A549 (cell line): Measurements from ENCODE around the gene PKNOX1. TPM values are rescaled to one million over a fixed set of nuclear protein-coding genes. Genes with fewer than 3 reads are reported as not detected.

Experiments used
- ATAC-seq, 2 experiments: fragments of 200-7000 bp in 1 of 2; fragments of >200 bp in 1 of 2; cut with Nextera tagmentation in 1 of 2; cut with Tn5 transposase in 1 of 2; 3 replicates each; pipeline versions ENCODE4 v1.8.0 to v1.9.1; 2018 to 2020; ENCODE audit warnings: mild to moderate bottlenecking in 1 of 2, moderate library complexity in 1 of 2
- CTCF ChIA-PET: fragments of 300-600 bp; sonication (Branson Sonifier 250); formaldehyde crosslinking; extraction: SDS; loops from one replicate; lab custom pipeline; 2021; ENCODE audit warnings: antibody characterized with exemption, inconsistent platforms; lab: Yijun Ruan, JAX
- POLR2A ChIA-PET: fragments of 350-600 bp; formaldehyde crosslinking; extraction: SDS; loops from one replicate; lab custom pipeline; 2021; ENCODE audit warnings: antibody characterized with exemption, inconsistent platforms; lab: Yijun Ruan, JAX
- DNase-seq, 2 experiments: peaks; one replicate each; pipeline versions ENCODE4 v3.0.0 to v3.0.0-alpha.2; 2011 to 2016; ENCODE audit warnings: low read depth in 1 of 2, low spot score in 1 of 2
- FAIRE-seq: peaks from 2 replicates; lab custom pipeline; 2011; peaks lifted over from hg19 to GRCh38; lab: Jason Lieb, UNC
- H3K27ac ChIP-seq, 2 experiments: fragments of >200 bp; sonication (Bioruptor Twin); formaldehyde crosslinking; 3 replicates each; pipeline ENCODE4 v1.5.1; 2016 to 2017
- H3K4me1 ChIP-seq: fragments of >200 bp; sonication (Bioruptor Twin); formaldehyde crosslinking; 3 replicates; pipeline ENCODE4 v1.6.1; 2016
- H3K4me2 ChIP-seq: fragments of >200 bp; sonication (Bioruptor Twin); formaldehyde crosslinking; 3 replicates; pipeline ENCODE4 v1.6.1; 2016
- H3K4me3 ChIP-seq: fragments of >200 bp; sonication (Bioruptor Twin); formaldehyde crosslinking; 3 replicates; pipeline ENCODE4 v1.5.1; 2016
- H3K9me3 ChIP-seq: fragments of >200 bp; sonication (Bioruptor Twin); formaldehyde crosslinking; 3 replicates; pipeline ENCODE4 v1.6.1; 2016
- ATOH8 ChIP-seq: fragments of 250-450 bp; sonication (Bioruptor Pico); IDR thresholded peaks from 2 replicates; pipeline ENCODE4 v1.5.0; 2020; ENCODE audit warnings: low read depth, mild to moderate bottlenecking, moderate library complexity
- CBX8 ChIP-seq: fragments of 200-600 bp; sonication (generic); IDR thresholded peaks from 2 replicates; pipeline ENCODE4 v1.6.1; 2016
- CEBPB ChIP-seq, 2 experiments: fragments of >200 bp in 1 of 2; sonication (Bioruptor Twin) in 1 of 2; formaldehyde crosslinking in 1 of 2; IDR thresholded peaks; 2 replicates each; pipeline ENCODE4 v1.6.1; 2012 to 2016
- EHF ChIP-seq: fragments of 250-450 bp; sonication (Bioruptor Pico); IDR thresholded peaks from 2 replicates; pipeline ENCODE4 v1.5.0; 2020; ENCODE audit warnings: mild to moderate bottlenecking
- EP300 ChIP-seq, 2 experiments: fragments of >200 bp; sonication (Bioruptor Twin); formaldehyde crosslinking; IDR thresholded peaks; 2 replicates in 1 of 2; 3 replicates in 1 of 2; pipeline ENCODE4 v1.6.1; 2016 to 2017
- ESRRA ChIP-seq: fragments of 150-350 bp; IDR thresholded peaks from 2 replicates; pipeline ENCODE4 v1.6.1; 2014; ENCODE audit warnings: mild to moderate bottlenecking, low read length, borderline replicate concordance
- FOXS1 ChIP-seq: fragments of 250-450 bp; sonication (Bioruptor Pico); IDR thresholded peaks from 2 replicates; pipeline ENCODE4 v1.5.0; 2020; ENCODE audit warnings: mild to moderate bottlenecking, moderate library complexity
- HEYL ChIP-seq: fragments of 250-450 bp; sonication (Bioruptor Pico); IDR thresholded peaks from 2 replicates; pipeline ENCODE4 v1.8.0; 2021; ENCODE audit warnings: mild to moderate bottlenecking, moderate library complexity
- HMGXB4 ChIP-seq: fragments of 250-450 bp; sonication (Bioruptor Pico); IDR thresholded peaks from 2 replicates; pipeline ENCODE4 v1.5.0; 2021; ENCODE audit warnings: mild to moderate bottlenecking, moderate library complexity, borderline replicate concordance
- HOXB13 ChIP-seq: fragments of 250-450 bp; sonication (Bioruptor Pico); IDR thresholded peaks from 2 replicates; pipeline ENCODE4 v1.5.0; 2020; ENCODE audit warnings: low read depth, mild to moderate bottlenecking, moderate library complexity
- HOXB5 ChIP-seq: fragments of 250-450 bp; sonication (Bioruptor Pico); IDR thresholded peaks from 2 replicates; pipeline ENCODE4 v1.5.0; 2020; ENCODE audit warnings: mild to moderate bottlenecking, moderate library complexity
- JUN ChIP-seq, 2 experiments: fragments of >200 bp; sonication (Bioruptor Twin); formaldehyde crosslinking; IDR thresholded peaks; 2 replicates in 1 of 2; 3 replicates in 1 of 2; pipeline ENCODE4 v1.6.1; 2016 to 2017
- JUNB ChIP-seq: fragments of >200 bp; sonication (Bioruptor Twin); formaldehyde crosslinking; IDR thresholded peaks from 2 replicates; pipeline ENCODE4 v1.6.1; 2016
- KDM1A ChIP-seq: fragments of 200-600 bp; sonication (generic); IDR thresholded peaks from 2 replicates; pipeline ENCODE4 v1.6.1; 2016; ENCODE audit warnings: low read depth, mild to moderate bottlenecking
- KDM5A ChIP-seq: fragments of 200-600 bp; sonication (generic); IDR thresholded peaks from 2 replicates; pipeline ENCODE4 v1.6.1; 2016; ENCODE audit warnings: antibody characterized with exemption, mild to moderate bottlenecking
- MAFK ChIP-seq: fragments of 450-650 bp; IDR thresholded peaks from 2 replicates; pipeline ENCODE4 v1.6.1; 2014; ENCODE audit not compliant: partially characterized antibody
- MAX ChIP-seq: IDR thresholded peaks from 2 replicates; pipeline ENCODE4 v1.6.1; 2012
- MAZ ChIP-seq: fragments of 150-350 bp; IDR thresholded peaks from 2 replicates; pipeline ENCODE4 v1.6.1; 2014; ENCODE audit warnings: antibody characterized with exemption, low read depth, low read length, borderline replicate concordance
- NPAS2 ChIP-seq: fragments of 250-450 bp; sonication (Bioruptor Pico); IDR thresholded peaks from 2 replicates; pipeline ENCODE4 v1.8.0; 2022; ENCODE audit warnings: mild to moderate bottlenecking, moderate library complexity, borderline replicate concordance
- NR3C1 ChIP-seq: fragments of >200 bp; sonication (Bioruptor Twin); formaldehyde crosslinking; IDR thresholded peaks from 3 replicates; pipeline ENCODE4 v1.6.1; 2017
- PBX3 ChIP-seq: IDR thresholded peaks from 2 replicates; pipeline ENCODE4 v1.6.1; 2012
- PHF8 ChIP-seq: fragments of 200-600 bp; sonication (generic); IDR thresholded peaks from 2 replicates; pipeline ENCODE4 v1.6.1; 2016; ENCODE audit warnings: low read depth, mild to moderate bottlenecking, antibody characterized with exemption, moderate library complexity, borderline replicate concordance
- POLR2A ChIP-seq: IDR thresholded peaks from 2 replicates; pipeline ENCODE4 v1.6.1; 2012; ENCODE audit warnings: mild to moderate bottlenecking, low read length
- POLR2AphosphoS2 ChIP-seq: conservative IDR thresholded peaks from 2 replicates; pipeline ENCODE4 v1.6.1; 2012; ENCODE audit warnings: low read length, improper control_type of control experiment, inconsistent platforms
- RCOR1 ChIP-seq: fragments of 150-350 bp; IDR thresholded peaks from 2 replicates; pipeline ENCODE4 v1.6.1; 2014; ENCODE audit warnings: antibody characterized with exemption, low read length, low read depth
- RFX5 ChIP-seq: fragments of 450-650 bp; IDR thresholded peaks from 2 replicates; pipeline ENCODE4 v1.7.1; 2014; ENCODE audit warnings: antibody characterized with exemption, mild to moderate bottlenecking, moderate library complexity
- ZNF302 ChIP-seq: fragments of 250-450 bp; sonication (Bioruptor Pico); IDR thresholded peaks from 2 replicates; pipeline ENCODE4 v1.9.0; 2021; ENCODE audit warnings: inconsistent platforms, mild to moderate bottlenecking, moderate library complexity
- ZSCAN20 ChIP-seq: fragments of 250-450 bp; sonication (Bioruptor Pico); IDR thresholded peaks from 2 replicates; pipeline ENCODE4 v1.8.0; 2022; ENCODE audit warnings: mild to moderate bottlenecking, moderate library complexity
- WGBS: methylation state at CpG from one replicate; pipeline ENCODE4 v1.1.6; 2017; ENCODE audit errors: missing lambda C conversion rate; 5-methylcytosine and 5-hydroxymethylcytosine counted together
- polyA plus RNA-seq, 4 experiments: library from polyadenylated mRNA; depleted of rRNA in 3 of 4; stranded (reverse); fragments of >200 nt; fragmentation: RNase III in 1 of 4; extraction: RNeasy Plus Mini Kit Qiagen cat#74134 plus additional on column Dnase treatment in 1 of 4; gene quantifications; 2 replicates in 3 of 4; 3 replicates in 1 of 4; pipeline ENCODE4 v1.2.3, GENCODE V29; 2011 to 2017

The PKNOX1 gene
- polyA plus RNA-seq, 2 of the 4 experiments (the other 2 are of a cell fraction), result 3.9 to 16.3 TPM

GRCh38 chr21:43027846-43028731 is 53.7 kb downstream of the PKNOX1 start:
- 87% methylated on average over 27 of the region's 27 CpGs for WGBS
- no peak overlapping the region for H3K4me2 ChIP-seq
- TF ChIP-seq CBX8, result no peak
- no peak for TF ChIP-seq FOXS1
- TF ChIP-seq, all 56 proteins: peak for 0
- H3K4me3 ChIP-seq, result no peak overlapping the region
- H3K4me1 ChIP-seq, result no peaks in the 10 kb centered on the region
- ATAC-seq (no peak), DNase-seq (no peak), FAIRE-seq (no peak)
- POLR2A ChIA-PET, result no interaction called here
- CTCF ChIA-PET, result no interaction called here
- no peaks in the 10 kb centered on the region for H3K9me3 ChIP-seq
- no peak overlapping the region for H3K27ac ChIP-seq

GRCh38 chr21:43029785-43030184 is 55.4 kb downstream of the PKNOX1 start:
- WGBS, result 86% methylated on average over 13 of the region's 13 CpGs

GRCh38 chr21:43031121-43031619 is 56.8 kb downstream of the PKNOX1 start:
- no peak for ATAC-seq
- H3K4me1 ChIP-seq, result no peaks in the 10 kb centered on the region
- no peak for FAIRE-seq
- H3K4me3 ChIP-seq, result no peak overlapping the region
- 82% methylated on average over 12 of the region's 12 CpGs for WGBS
- H3K9me3 ChIP-seq, result no peaks in the 10 kb centered on the region
- POLR2A ChIA-PET, result no interaction called here
- DNase-seq, result no peak
- no peak overlapping the region for H3K27ac ChIP-seq
- H3K4me2 ChIP-seq, result no peak overlapping the region
- CTCF ChIA-PET, result no interaction called here
- no peak for TF ChIP-seq HOXB13 (CRISPR knock-in tag)
- no peak for TF ChIP-seq JUN (IDR thresholded peaks at IDR 0.05)
- no peak for TF ChIP-seq ATOH8 (CRISPR knock-in tag)
- TF ChIP-seq RFX5, result no peak
- no peak for TF ChIP-seq ESRRA

More at GRCh38 chr21:43029785-43030184, 55.4 kb downstream of the PKNOX1 start:
- H3K9me3 ChIP-seq, result no peaks in the 10 kb centered on the region
- CTCF ChIA-PET, result no interaction called here
- POLR2A ChIA-PET, result no interaction called here
- H3K4me3 ChIP-seq, result no peak overlapping the region
- FAIRE-seq (no peak), DNase-seq (no peak)
- no peak overlapping the region for H3K4me2 ChIP-seq
- no peak overlapping the region for H3K27ac ChIP-seq
- TF ChIP-seq HOXB13 (CRISPR knock-in tag), result no peak
- TF ChIP-seq JUNB, result no peak
- no peak for TF ChIP-seq PHF8
- TF ChIP-seq, all 56 proteins: peak for 0
- no peak for ATAC-seq
- H3K4me1 ChIP-seq, result no peaks in the 10 kb centered on the region

GRCh38 chr21:43034101-43034500 is 59.7 kb downstream of the PKNOX1 start:
- no peaks in the 10 kb centered on the region for H3K4me1 ChIP-seq
- no peak for FAIRE-seq
- CTCF ChIA-PET, result interaction anchor here (0.6 kb wide), 1 partner anchor 76 kb away, joined by 3 read pairs; no protein-coding TSS in a partner anchor
- H3K9me3 ChIP-seq, result no peaks in the 10 kb centered on the region
- WGBS, result 77% methylated on average over 1 of the region's 1 CpG
- H3K27ac ChIP-seq, result no peak overlapping the region
- H3K4me2 ChIP-seq, result no peak overlapping the region
- no peak overlapping the region for H3K4me3 ChIP-seq
- DNase-seq, result no peak
- ATAC-seq, result no peak
- TF ChIP-seq KDM1A, result no peak
- TF ChIP-seq MAX, result no peak
- no peak for TF ChIP-seq POLR2AphosphoS2
- no peak for TF ChIP-seq NR3C1
- no peak for TF ChIP-seq MAZ
- TF ChIP-seq MAFK, result no peak
- TF ChIP-seq POLR2A, result no peak
- no peak for TF ChIP-seq ZNF302 (CRISPR knock-in tag)
- TF ChIP-seq KDM5A, result no peak
- TF ChIP-seq NPAS2 (CRISPR knock-in tag), result no peak
- TF ChIP-seq HEYL (CRISPR knock-in tag), result no peak
- no peak for TF ChIP-seq CEBPB (IDR thresholded peaks at IDR 0.05)
- no peak for TF ChIP-seq EHF (CRISPR knock-in tag)
- TF ChIP-seq PBX3, result no peak
- no peak for TF ChIP-seq RCOR1
- no peak for TF ChIP-seq ZSCAN20 (CRISPR knock-in tag)
- TF ChIP-seq HOXB5 (CRISPR knock-in tag), result no peak
- no peak for TF ChIP-seq HMGXB4 (CRISPR knock-in tag)
- TF ChIP-seq EP300 (IDR thresholded peaks at IDR 0.05), result no peak
- TF ChIP-seq, all 56 proteins: peak for 0
- POLR2A ChIA-PET, result no interaction called here
